Sigmoid colon (tissue), 7 donors: Measurements from ENCODE around the gene SMARCC2. TPM values are rescaled to one million over a fixed set of nuclear protein-coding genes. Genes with fewer than 3 reads are reported as not detected.

Experiments used
- DNase-seq: peaks from one replicate; pipeline ENCODE4 v3.0.0-alpha.2; 2019
- H3K27ac ChIP-seq, 4 donors: fragments of 200-600 bp; sonication (generic); one replicate each; pipeline ENCODE4 v1.5.1; 2016 to 2019; ENCODE audit warnings: mild to moderate bottlenecking in 1 of 4
- H3K27me3 ChIP-seq, 3 donors: fragments of 200-600 bp; sonication (generic); one replicate each; pipeline ENCODE4 v1.5.1; 2019; ENCODE audit warnings: mild to moderate bottlenecking in 1 of 3
- H3K36me3 ChIP-seq, 4 donors: fragments of 200-600 bp; sonication (generic); one replicate each; pipeline ENCODE4 v1.5.1; 2016 to 2019
- H3K4me1 ChIP-seq, 4 donors: fragments of 200-600 bp; sonication (generic); one replicate each; pipeline ENCODE4 v1.5.1; 2017 to 2019
- H3K4me3 ChIP-seq, 4 donors: fragments of 200-600 bp; sonication (generic); one replicate each; pipeline ENCODE4 v1.5.1; 2017 to 2019; ENCODE audit warnings: mild to moderate bottlenecking in 2 of 4, moderate library complexity in 1 of 4
- H3K9me3 ChIP-seq, 4 donors: fragments of 200-600 bp in 3 of 4; sonication (generic) in 3 of 4; one replicate each; pipeline versions ENCODE4 v1.5.1 to v1.6.1; 2013 to 2019
- CTCF ChIP-seq, 4 experiments: fragments of 450-650 bp in 3 of 4; fragments of 200-600 bp in 1 of 4; IDR thresholded peaks; one replicate each; pipeline ENCODE4 v1.5.1; 2016 to 2019; ENCODE audit warnings: antibody characterized with exemption in 4 of 4, mild to moderate bottlenecking in 3 of 4, moderate library complexity in 2 of 4
- EP300 ChIP-seq, 4 donors: sonication (generic); formaldehyde crosslinking; IDR thresholded peaks; one replicate each; pipeline ENCODE4 v1.6.1; 2017; ENCODE audit warnings: antibody characterized with exemption in 4 of 4
- POLR2A ChIP-seq, 2 donors: fragments of 450-650 bp; IDR thresholded peaks; one replicate each; pipeline ENCODE4 v1.6.1; 2016; ENCODE audit warnings: antibody characterized with exemption in 2 of 2, mild to moderate bottlenecking in 2 of 2, moderate library complexity in 2 of 2
- POLR2AphosphoS5 ChIP-seq, 4 donors: sonication (generic); formaldehyde crosslinking; IDR thresholded peaks; one replicate each; pipeline ENCODE4 v1.6.1; 2017; ENCODE audit warnings: antibody characterized with exemption in 4 of 4
- WGBS, 2 donors: extraction: QIAGEN DNeasy Blood & Tissue Kit; methylation state at CpG; one replicate each; pipeline ENCODE4 v1.1.7; 2013; 5-methylcytosine and 5-hydroxymethylcytosine counted together
- intact Hi-C: fragments of 100-400 bp; cut with DNase I; formaldehyde crosslinking; loops from one replicate; pipeline ENCODE4 v1.15.1; 2023
- polyA plus RNA-seq, 3 donors: library from polyadenylated mRNA; stranded (reverse); fragments of 200-250 nt; gene quantifications; one replicate each; pipeline ENCODE4 v1.2.3, GENCODE V29; 2013
- total RNA-seq, 4 donors: library from RNA; depleted of rRNA; stranded (reverse); fragments of >200 nt; gene quantifications; one replicate each; pipeline ENCODE4 v1.1.0, GENCODE V29; 2016
- donor health status: healthy with polysubstance abuse.
- donor health status: Bipolar disorder and iron deficiency.
- donor health status: healthy.

The SMARCC2 gene
- total and polyA plus RNA-seq, 7 donors: 18.0 to 135 (median 55.7) TPM

- Histone ChIP-seq H3K9me3 (no peaks in the 10 kb centered on the region), H3K4me3 (no peak overlapping the region), H3K4me1 (peaks cover 0 to 38% (median 28%) of the 10 kb centered on the region in 4 donors), H3K27me3 (no peaks in the 10 kb centered on the region), H3K36me3 (peaks cover 39 to 55% (median 49%) of the 10 kb centered on the region in 4 donors), H3K27ac (peak overlapping the region in 3 of 4 donors; percentile 95 to 98 (median 97))
- DNase-seq: no peak
- no peak for TF ChIP-seq POLR2A (IDR thresholded peaks at IDR 0.05)
- no peak for TF ChIP-seq CTCF (IDR thresholded peaks at IDR 0.05)
- no peak for TF ChIP-seq POLR2AphosphoS5 (IDR thresholded peaks at IDR 0.05)
- TF ChIP-seq EP300 (IDR thresholded peaks at IDR 0.05): no peak
- intact Hi-C loops: no loop called here
- 78 to 88% methylated on average over 4 of the region's 4 CpGs for WGBS, 2 donors
These were observed 58.4 kb downstream of the SMARCC2 start for GRCh38 chr12:56130876-56131275.

- peaks cover 0 to 46% (median 32%) of the 10 kb centered on the region in 4 donors for H3K4me1 ChIP-seq
- H3K9me3 ChIP-seq: no peaks in the 10 kb centered on the region
- peak overlapping the region; percentile 95 to 98 (median 96) for H3K27ac ChIP-seq
- H3K36me3 ChIP-seq: peaks cover 39 to 46% (median 45%) of the 10 kb centered on the region in 4 donors
- WGBS, 2 donors: 60 to 65% methylated on average over 22 of the region's 22 CpGs
- H3K27me3 ChIP-seq: no peaks in the 10 kb centered on the region
- intact Hi-C loops: loop anchor here (2.0 to 10.0 kb wide), 2 partner anchors 21 to 335 kb away; partner anchors contain the start of gene SPRYD4
- TF ChIP-seq POLR2A (IDR thresholded peaks at IDR 0.05) (no peak), EP300 (IDR thresholded peaks at IDR 0.05) (no peak), POLR2AphosphoS5 (IDR thresholded peaks at IDR 0.05) (no peak), CTCF (IDR thresholded peaks at IDR 0.05) (no peak)
- H3K4me3 ChIP-seq: peak overlapping the region in 3 of 4 donors; percentile 76 to 82 (median 79)
- DNase-seq: no peak
These were observed 59.3 kb downstream of the SMARCC2 start for GRCh38 chr12:56129942-56130495.

GRCh38 chr12:56129206-56129941 is 59.9 kb downstream of the SMARCC2 start:
- DNase-seq: peak; percentile 88
- peaks cover 0 to 46% (median 32%) of the 10 kb centered on the region in 4 donors for H3K4me1 ChIP-seq

GRCh38 chr12:56128670-56129205 is 60.5 kb downstream of the SMARCC2 start:
- Histone ChIP-seq H3K9me3 (no peaks in the 10 kb centered on the region), H3K27ac (peak overlapping the region; percentile 95 to 98 (median 96)), H3K36me3 (peaks cover 31 to 33% (median 33%) of the 10 kb centered on the region in 4 donors), H3K4me1 (peaks cover 0 to 46% (median 32%) of the 10 kb centered on the region in 4 donors), H3K27me3 (no peaks in the 10 kb centered on the region), H3K4me3 (peak overlapping the region; percentile 76 to 83 (median 80))
- no peak for TF ChIP-seq CTCF (IDR thresholded peaks at IDR 0.05)
- TF ChIP-seq EP300 (IDR thresholded peaks at IDR 0.05): no peak
- TF ChIP-seq POLR2AphosphoS5 (IDR thresholded peaks at IDR 0.05): no peak
- no peak for TF ChIP-seq POLR2A (IDR thresholded peaks at IDR 0.05)
- 0% methylated on average over 20 of the region's 20 CpGs for WGBS, 2 donors
- DNase-seq: peak; percentile 76
- intact Hi-C loops: loop anchor here (1.0 to 10.0 kb wide), 3 partner anchors 22 to 336 kb away; partner anchors contain the start of genes SMARCC2 and SPRYD4

More at GRCh38 chr12:56129206-56129941, 59.9 kb downstream of the SMARCC2 start:
- intact Hi-C loops: loop anchor here (2.0 to 10.0 kb wide), 2 partner anchors 21 to 335 kb away; partner anchors contain the start of gene SPRYD4
- peaks cover 34 to 40% (median 39%) of the 10 kb centered on the region in 4 donors for H3K36me3 ChIP-seq
- H3K27ac ChIP-seq: peak overlapping the region; percentile 95 to 98 (median 96)
- H3K9me3 ChIP-seq: no peaks in the 10 kb centered on the region
- H3K4me3 ChIP-seq: peak overlapping the region; percentile 76 to 83 (median 80)
- WGBS, 2 donors: 1% methylated on average over 29 of the region's 29 CpGs
- TF ChIP-seq CTCF (IDR thresholded peaks at IDR 0.05) (no peak), POLR2AphosphoS5 (IDR thresholded peaks at IDR 0.05) (peak; percentile 44 to 86 (median 64)), POLR2A (IDR thresholded peaks at IDR 0.05) (peak; percentile 48 to 54), EP300 (IDR thresholded peaks at IDR 0.05) (no peak)
- H3K27me3 ChIP-seq: no peaks in the 10 kb centered on the region
